ENCODE results near the gene EFHC2. TPM values are rescaled to one million over a fixed set of nuclear protein-coding genes. Genes with fewer than 3 reads are reported as not detected.

EFHC2 gene
- total RNA-seq, 2 donors from 2014 or later, result 1.3 to 2.2 TPM

DNA sequence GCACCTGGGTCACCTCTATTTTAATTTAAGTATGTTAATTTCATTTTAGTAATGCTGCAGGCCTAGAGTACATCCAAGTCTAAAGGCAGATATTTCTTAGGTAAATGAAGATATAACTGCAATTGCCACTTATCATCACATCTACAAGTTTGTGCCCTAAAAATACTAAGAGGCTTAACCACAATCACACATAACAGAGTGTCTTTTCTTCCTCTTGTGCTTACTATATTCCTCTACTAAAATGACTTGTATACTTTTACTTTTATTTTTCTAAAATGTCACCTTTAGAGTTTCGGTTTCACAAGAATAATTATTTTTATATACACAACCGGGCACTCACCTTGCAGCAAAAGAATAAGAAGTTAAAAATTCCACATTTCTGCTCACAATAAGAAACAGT is 77.9 kb downstream of the EFHC2 start:
- no peaks in the 10 kb centered on the region for H3K4me1 ChIP-seq (ENCODE audit: control insufficient read depth, insufficient read depth, low read length)
- H3K9ac ChIP-seq (ENCODE audit: extremely low read depth, low read length, poor library complexity, severe bottlenecking), result no peak overlapping the region
- no peak overlapping the region for H3K4me3 ChIP-seq (ENCODE audit: low read length)
- H3K27me3 ChIP-seq (ENCODE audit: control insufficient read depth, insufficient read depth, low read length, poor library complexity, severe bottlenecking), result no peaks in the 10 kb centered on the region
- Mint-ChIP-seq H3K27me3 (ENCODE audit: insufficient read depth) (no peaks in the 10 kb centered on the region), H3K4me3 (no peak overlapping the region), H3K9me3 (peaks cover 27% of the 10 kb centered on the region), H3K36me3 (ENCODE audit: low read depth) (no peaks in the 10 kb centered on the region), H3K4me1 (no peaks in the 10 kb centered on the region), H3K27ac (no peak overlapping the region)
- WGBS, 2 experiments (ENCODE audit: insufficient coverage in 1 of 2, insufficient read length in 1 of 2), result 79% methylated on average over 2 of the region's 2 CpGs; no CpG with 5 or more reads in 1 of the 2 experiments
- no peak for DNase-seq
- TF ChIP-seq, protein P1, sequence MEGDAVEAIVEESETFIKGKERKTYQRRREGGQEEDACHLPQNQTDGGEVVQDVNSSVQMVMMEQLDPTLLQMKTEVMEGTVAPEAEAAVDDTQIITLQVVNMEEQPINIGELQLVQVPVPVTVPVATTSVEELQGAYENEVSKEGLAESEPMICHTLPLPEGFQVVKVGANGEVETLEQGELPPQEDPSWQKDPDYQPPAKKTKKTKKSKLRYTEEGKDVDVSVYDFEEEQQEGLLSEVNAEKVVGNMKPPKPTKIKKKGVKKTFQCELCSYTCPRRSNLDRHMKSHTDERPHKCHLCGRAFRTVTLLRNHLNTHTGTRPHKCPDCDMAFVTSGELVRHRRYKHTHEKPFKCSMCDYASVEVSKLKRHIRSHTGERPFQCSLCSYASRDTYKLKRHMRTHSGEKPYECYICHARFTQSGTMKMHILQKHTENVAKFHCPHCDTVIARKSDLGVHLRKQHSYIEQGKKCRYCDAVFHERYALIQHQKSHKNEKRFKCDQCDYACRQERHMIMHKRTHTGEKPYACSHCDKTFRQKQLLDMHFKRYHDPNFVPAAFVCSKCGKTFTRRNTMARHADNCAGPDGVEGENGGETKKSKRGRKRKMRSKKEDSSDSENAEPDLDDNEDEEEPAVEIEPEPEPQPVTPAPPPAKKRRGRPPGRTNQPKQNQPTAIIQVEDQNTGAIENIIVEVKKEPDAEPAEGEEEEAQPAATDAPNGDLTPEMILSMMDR (conservative IDR thresholded peaks at IDR 0.05), result no peak
- H3K27ac ChIP-seq (ENCODE audit: low read depth, low read length), result no peak overlapping the region
- H3K36me3 ChIP-seq (ENCODE audit: control insufficient read depth, insufficient read depth, low read length), result no peaks in the 10 kb centered on the region
- H3K9me3 ChIP-seq (ENCODE audit: control insufficient read depth, low read length), result no peaks in the 10 kb centered on the region

GRCh38 chrX:44264936-44265335 is 78.5 kb downstream of the EFHC2 start:
- no peaks in the 10 kb centered on the region for H3K36me3 Mint-ChIP-seq (ENCODE audit: low read depth)
- H3K4me1 Mint-ChIP-seq, result no peaks in the 10 kb centered on the region
- Histone ChIP-seq H3K4me1 (ENCODE audit: control insufficient read depth, insufficient read depth, low read length) (no peaks in the 10 kb centered on the region), H3K27ac (ENCODE audit: low read depth, low read length) (no peak overlapping the region), H3K9ac (ENCODE audit: extremely low read depth, low read length, poor library complexity, severe bottlenecking) (no peak overlapping the region), H3K36me3 (ENCODE audit: control insufficient read depth, insufficient read depth, low read length) (no peaks in the 10 kb centered on the region), H3K27me3 (ENCODE audit: control insufficient read depth, insufficient read depth, low read length, poor library complexity, severe bottlenecking) (no peaks in the 10 kb centered on the region), H3K4me3 (ENCODE audit: low read length) (no peak overlapping the region), H3K9me3 (ENCODE audit: control insufficient read depth, low read length) (no peaks in the 10 kb centered on the region)
- peaks cover 26% of the 10 kb centered on the region for H3K9me3 Mint-ChIP-seq
- DNase-seq, result no peak
- TF ChIP-seq, protein P1 (conservative IDR thresholded peaks at IDR 0.05), result no peak
- no peak overlapping the region for H3K4me3 Mint-ChIP-seq
- no peaks in the 10 kb centered on the region for H3K27me3 Mint-ChIP-seq (ENCODE audit: insufficient read depth)
- no peak overlapping the region for H3K27ac Mint-ChIP-seq

- no peaks in the 10 kb centered on the region for H3K4me1 Mint-ChIP-seq
- H3K4me3 Mint-ChIP-seq, result no peak overlapping the region
- Histone ChIP-seq H3K4me1 (ENCODE audit: control insufficient read depth, insufficient read depth, low read length) (no peaks in the 10 kb centered on the region), H3K9ac (ENCODE audit: extremely low read depth, low read length, poor library complexity, severe bottlenecking) (no peak overlapping the region), H3K27ac (ENCODE audit: low read depth, low read length) (no peak overlapping the region), H3K27me3 (ENCODE audit: control insufficient read depth, insufficient read depth, low read length, poor library complexity, severe bottlenecking) (no peaks in the 10 kb centered on the region), H3K36me3 (ENCODE audit: control insufficient read depth, insufficient read depth, low read length) (no peaks in the 10 kb centered on the region), H3K9me3 (ENCODE audit: control insufficient read depth, low read length) (no peaks in the 10 kb centered on the region), H3K4me3 (ENCODE audit: low read length) (no peak overlapping the region)
- peaks cover 46% of the 10 kb centered on the region for H3K9me3 Mint-ChIP-seq
- DNase-seq, result no peak
- H3K27ac Mint-ChIP-seq, result no peak overlapping the region
- no peaks in the 10 kb centered on the region for H3K27me3 Mint-ChIP-seq (ENCODE audit: insufficient read depth)
- 75 to 98% methylated on average over 2 to 4 of the region's 5 CpGs for WGBS, 2 experiments (ENCODE audit: insufficient coverage in 1 of 2, insufficient read length in 1 of 2)
- TF ChIP-seq, protein P1 (conservative IDR thresholded peaks at IDR 0.05), result no peak
- H3K36me3 Mint-ChIP-seq (ENCODE audit: low read depth), result no peaks in the 10 kb centered on the region
Measured at GRCh38 chrX:44261286-44261685, 82.2 kb downstream of the EFHC2 start.

Data from endodermal cell (in vitro differentiated cells).